Measurements from ENCODE around the gene C2orf69.

DNA sequence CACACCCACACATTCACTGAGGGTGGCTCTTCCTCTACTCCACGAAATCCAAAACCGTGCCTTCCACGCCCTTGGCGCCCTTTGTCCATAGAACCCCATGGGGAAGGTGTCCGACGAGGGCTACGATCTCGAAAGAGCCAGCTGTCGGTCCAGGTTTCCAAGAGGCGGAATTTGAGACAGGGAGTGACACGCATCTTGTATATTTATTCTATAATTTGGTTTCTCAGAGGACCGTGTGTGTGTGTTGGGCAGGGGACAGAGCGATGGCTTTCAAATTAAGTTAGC is 726 bp downstream of the C2orf69 start:
- TF ChIP-seq, protein P1, sequence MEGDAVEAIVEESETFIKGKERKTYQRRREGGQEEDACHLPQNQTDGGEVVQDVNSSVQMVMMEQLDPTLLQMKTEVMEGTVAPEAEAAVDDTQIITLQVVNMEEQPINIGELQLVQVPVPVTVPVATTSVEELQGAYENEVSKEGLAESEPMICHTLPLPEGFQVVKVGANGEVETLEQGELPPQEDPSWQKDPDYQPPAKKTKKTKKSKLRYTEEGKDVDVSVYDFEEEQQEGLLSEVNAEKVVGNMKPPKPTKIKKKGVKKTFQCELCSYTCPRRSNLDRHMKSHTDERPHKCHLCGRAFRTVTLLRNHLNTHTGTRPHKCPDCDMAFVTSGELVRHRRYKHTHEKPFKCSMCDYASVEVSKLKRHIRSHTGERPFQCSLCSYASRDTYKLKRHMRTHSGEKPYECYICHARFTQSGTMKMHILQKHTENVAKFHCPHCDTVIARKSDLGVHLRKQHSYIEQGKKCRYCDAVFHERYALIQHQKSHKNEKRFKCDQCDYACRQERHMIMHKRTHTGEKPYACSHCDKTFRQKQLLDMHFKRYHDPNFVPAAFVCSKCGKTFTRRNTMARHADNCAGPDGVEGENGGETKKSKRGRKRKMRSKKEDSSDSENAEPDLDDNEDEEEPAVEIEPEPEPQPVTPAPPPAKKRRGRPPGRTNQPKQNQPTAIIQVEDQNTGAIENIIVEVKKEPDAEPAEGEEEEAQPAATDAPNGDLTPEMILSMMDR (conservative IDR thresholded peaks at IDR 0.05), result no peak
- no peak for TF ChIP-seq ZFX (IDR thresholded peaks at IDR 0.05)

Measured in C4-2B (cell line).